H9 (cell line): ENCODE data around the gene CFAP161. TPM values are rescaled to one million over a fixed set of nuclear protein-coding genes. Genes with fewer than 3 reads are reported as not detected.

Source experiments
- DNase-seq: peaks from one replicate; pipeline ENCODE4 v3.0.0-alpha.2; 2017
- H2AFZ ChIP-seq: one replicate; pipeline ENCODE4 v1.6.1; 2013; ENCODE audit warnings: mild to moderate bottlenecking, low read length, control low read depth, moderate library complexity
- H2AK5ac ChIP-seq: 2 replicates; pipeline ENCODE4 v1.6.1; 2013; ENCODE audit warnings: low read length, control low read depth, mixed read lengths; ENCODE audit not compliant: insufficient read length
- H2BK120ac ChIP-seq: one replicate; pipeline ENCODE4 v1.6.1; 2013; ENCODE audit warnings: low read depth, mild to moderate bottlenecking, low read length, control low read depth, inconsistent platforms; ENCODE audit not compliant: poor library complexity, severe bottlenecking
- H2BK12ac ChIP-seq: 2 replicates; pipeline ENCODE4 v1.6.1; 2013; ENCODE audit warnings: low read length, control low read depth, mixed read lengths, low read depth; ENCODE audit not compliant: insufficient read length
- H2BK15ac ChIP-seq: 2 replicates; pipeline ENCODE4 v1.6.1; 2013; ENCODE audit warnings: low read depth, low read length, control low read depth
- H2BK20ac ChIP-seq: one replicate; pipeline ENCODE4 v1.6.1; 2013; ENCODE audit warnings: low read depth, mild to moderate bottlenecking, low read length, control low read depth, inconsistent platforms; ENCODE audit not compliant: poor library complexity, severe bottlenecking
- H2BK5ac ChIP-seq: 2 replicates; pipeline ENCODE4 v1.6.1; 2013; ENCODE audit warnings: low read length, control low read depth, mixed read lengths; ENCODE audit not compliant: insufficient read length
- H3K14ac ChIP-seq: 2 replicates; pipeline ENCODE4 v1.6.1; 2013; ENCODE audit warnings: low read length, control low read depth; ENCODE audit not compliant: insufficient read depth
- H3K18ac ChIP-seq: 2 replicates; pipeline ENCODE4 v1.6.1; 2013; ENCODE audit warnings: low read depth, mild to moderate bottlenecking, mixed read lengths, low read length, control low read depth; ENCODE audit not compliant: insufficient read length
- H3K23ac ChIP-seq: 2 replicates; pipeline ENCODE4 v1.6.1; 2013; ENCODE audit warnings: low read length, control low read depth, mixed read lengths, low read depth; ENCODE audit not compliant: insufficient read length
- H3K23me2 ChIP-seq: 2 replicates; pipeline ENCODE4 v1.6.1; 2013; ENCODE audit warnings: low read depth, mild to moderate bottlenecking, mixed read lengths, low read length, control low read depth; ENCODE audit not compliant: insufficient read length, poor library complexity, severe bottlenecking
- H3K27ac ChIP-seq: 2 replicates; pipeline ENCODE4 v1.5.1; 2013; ENCODE audit warnings: low read length, control low read depth, mixed read lengths, low read depth; ENCODE audit not compliant: insufficient read length
- H3K27me3 ChIP-seq: 2 replicates; pipeline ENCODE4 v1.6.1; 2013; ENCODE audit warnings: low read length, control low read depth, inconsistent platforms; ENCODE audit not compliant: insufficient read depth
- H3K4ac ChIP-seq: 2 replicates; pipeline ENCODE4 v1.6.1; 2013; ENCODE audit warnings: low read depth, mild to moderate bottlenecking, control low read depth, inconsistent platforms, low read length, moderate library complexity
- H3K4me1 ChIP-seq: 2 replicates; pipeline ENCODE4 v1.6.1; 2013; ENCODE audit warnings: low read length, control low read depth, inconsistent platforms; ENCODE audit not compliant: insufficient read depth
- H3K4me2 ChIP-seq: 2 replicates; pipeline ENCODE4 v1.6.1; 2013; ENCODE audit warnings: low read length, control low read depth, mixed read lengths; ENCODE audit not compliant: insufficient read length, insufficient read depth
- H3K56ac ChIP-seq: 2 replicates; pipeline ENCODE4 v1.6.1; 2013; ENCODE audit warnings: low read depth, mild to moderate bottlenecking, mixed read lengths, low read length, control low read depth; ENCODE audit not compliant: insufficient read length
- H3K79me1 ChIP-seq: 2 replicates; pipeline ENCODE4 v1.6.1; 2013; ENCODE audit warnings: low read depth, mild to moderate bottlenecking, moderate library complexity, low read length, control low read depth, inconsistent platforms; ENCODE audit not compliant: insufficient read depth, poor library complexity, severe bottlenecking
- H3K79me2 ChIP-seq: 2 replicates; pipeline ENCODE4 v1.6.1; 2013; ENCODE audit warnings: low read length, control low read depth, inconsistent platforms; ENCODE audit not compliant: insufficient read depth
- H3K9ac ChIP-seq: 2 replicates; pipeline ENCODE4 v1.6.1; 2013; ENCODE audit warnings: low read length, control low read depth, mixed read lengths; ENCODE audit not compliant: insufficient read length; ENCODE audit errors: extremely low read depth
- H3K9me3 ChIP-seq: one replicate; pipeline ENCODE4 v1.6.1; 2013; ENCODE audit warnings: low read depth, low read length, inconsistent platforms; ENCODE audit not compliant: control insufficient read depth
- H3T11ph ChIP-seq: one replicate; pipeline ENCODE4 v1.6.1; 2013; ENCODE audit warnings: mild to moderate bottlenecking, low read length, control low read depth, inconsistent platforms
- H4K20me1 ChIP-seq: one replicate; pipeline ENCODE4 v1.6.1; 2013; ENCODE audit not compliant: control insufficient read depth, insufficient read length, insufficient read depth
- H4K5ac ChIP-seq: 2 replicates; pipeline ENCODE4 v1.6.1; 2013; ENCODE audit warnings: low read depth, mild to moderate bottlenecking, mixed read lengths, low read length, control low read depth; ENCODE audit not compliant: insufficient read length
- H4K8ac ChIP-seq: replicated peaks from 2 replicates; pipeline ENCODE4 v1.6.1; 2013; ENCODE audit warnings: low read length, control low read depth, mixed read lengths, low read depth; ENCODE audit not compliant: insufficient read length
- H4K91ac ChIP-seq: 2 replicates; pipeline ENCODE4 v1.6.1; 2013; ENCODE audit warnings: low read depth, mild to moderate bottlenecking, moderate library complexity, mixed read lengths, low read length, control low read depth; ENCODE audit not compliant: insufficient read length
- H3K27ac Mint-ChIP-seq, 3 experiments: 2 replicates in 2 of 3; 3 replicates in 1 of 3; pipeline ENCODE4 v1.8.0; 2020 to 2021; ENCODE audit warnings: mixed read lengths in 3 of 3, mild to moderate bottlenecking in 1 of 3, moderate library complexity in 1 of 3
- H3K27me3 Mint-ChIP-seq: 2 replicates; pipeline ENCODE4 v1.8.0; 2021; ENCODE audit warnings: low read depth, mild to moderate bottlenecking, moderate library complexity, mixed read lengths
- H3K36me3 Mint-ChIP-seq, 3 experiments: 2 replicates in 2 of 3; 3 replicates in 1 of 3; pipeline ENCODE4 v1.8.0; 2020 to 2021; ENCODE audit warnings: low read depth in 3 of 3, mixed read lengths in 3 of 3; ENCODE audit not compliant: insufficient read depth in 1 of 3
- H3K4me1 Mint-ChIP-seq, 2 experiments: 2 replicates each; pipeline ENCODE4 v1.8.0; 2020; ENCODE audit warnings: mixed read lengths in 2 of 2
- H3K4me3 Mint-ChIP-seq, 2 experiments: 2 replicates in 1 of 2; 3 replicates in 1 of 2; pipeline ENCODE4 v1.8.0; 2020 to 2021; ENCODE audit warnings: mild to moderate bottlenecking in 2 of 2, mixed read lengths in 2 of 2, moderate library complexity in 1 of 2
- H3K9me3 Mint-ChIP-seq, 2 experiments: 2 replicates in 1 of 2; 3 replicates in 1 of 2; pipeline ENCODE4 v1.8.0; 2020; ENCODE audit warnings: mild to moderate bottlenecking in 2 of 2, mixed read lengths in 2 of 2, moderate library complexity in 1 of 2
- CTCF ChIP-seq: fragments of 200-600 bp; sonication (generic); conservative IDR thresholded peaks from 3 replicates; pipeline ENCODE4 v1.8.0; 2021; ENCODE audit warnings: antibody characterized with exemption, mild to moderate bottlenecking
- WGBS: extraction: QIAGEN DNeasy Blood & Tissue Kit; methylation state at CpG from one replicate; pipeline ENCODE4 v1.1.7; 2013; ENCODE audit warnings: missing lambda C conversion rate, low lambda C conversion rate, mixed read lengths; ENCODE audit not compliant: insufficient read length; ENCODE audit errors: extremely low coverage; 5-methylcytosine and 5-hydroxymethylcytosine counted together
- total RNA-seq: library from RNA; stranded (reverse); gene quantifications from 2 replicates; pipeline ENCODE4 v1.2.1, GENCODE V29; 2021

CFAP161 gene
- total RNA-seq, 1 experiment from 2014 or later, result 0.24 TPM

- H4K91ac ChIP-seq, result no peak overlapping the region
- Mint-ChIP-seq H3K27ac (no peak overlapping the region; a peak in 1 of 7 replicates), H3K36me3 (no peaks in the 10 kb centered on the region), H3K4me1 (peaks cover 0 to 18% of the 10 kb centered on the region in 2 experiments; a peak in 3 of 4 replicates), H3K4me3 (no peak overlapping the region), H3K9me3 (no peaks in the 10 kb centered on the region), H3K27me3 (peaks cover 21% of the 10 kb centered on the region)
- H3K9me3 ChIP-seq, result no peaks in the 10 kb centered on the region
- H3K27me3 ChIP-seq, result no peaks in the 10 kb centered on the region
- H3K27ac ChIP-seq, result no peak overlapping the region
- H3K4me2 ChIP-seq, result no peak overlapping the region
- H3K4ac ChIP-seq, result no peak overlapping the region
- WGBS, result no CpG with 5 or more reads among the region's 3 CpGs
- no peak overlapping the region for H2BK12ac ChIP-seq
- H3K79me2 ChIP-seq, result no peaks in the 10 kb centered on the region
- no peak overlapping the region for H3K9ac ChIP-seq
- no peak overlapping the region for H3K18ac ChIP-seq
- H2BK120ac ChIP-seq, result no peak overlapping the region
- no peak overlapping the region for H2BK20ac ChIP-seq
- TF ChIP-seq CTCF, result no peak
- H3K23me2 ChIP-seq, result no peaks in the 10 kb centered on the region
- no peak overlapping the region for H3K56ac ChIP-seq
- no peak overlapping the region for H2BK15ac ChIP-seq
- no peak overlapping the region for H2AFZ ChIP-seq
- no peak overlapping the region for H4K5ac ChIP-seq
- H3K14ac ChIP-seq, result no peak overlapping the region
- no peaks in the 10 kb centered on the region for H3K4me1 ChIP-seq
- H2AK5ac ChIP-seq, result no peak overlapping the region
- H2BK5ac ChIP-seq, result no peak overlapping the region
- no peak for DNase-seq
- H4K20me1 ChIP-seq, result no peaks in the 10 kb centered on the region
- no peak overlapping the region for H4K8ac ChIP-seq
- no peaks in the 10 kb centered on the region for H3K79me1 ChIP-seq
- H3K23ac ChIP-seq, result no peak overlapping the region
- no peak overlapping the region for H3T11ph ChIP-seq
These were observed 47.1 kb downstream of the CFAP161 start for GRCh38 chr15:81181220-81181619.
